H9 (cell line): ENCODE results near the gene CD79A. TPM values are rescaled to one million over a fixed set of nuclear protein-coding genes. Genes with fewer than 3 reads are reported as not detected.

Experiments
- DNase-seq: peaks from one replicate; pipeline ENCODE4 v3.0.0-alpha.2; 2017
- H2AFZ ChIP-seq: one replicate; pipeline ENCODE4 v1.6.1; 2013; ENCODE audit warnings: mild to moderate bottlenecking, low read length, control low read depth, moderate library complexity
- H2AK5ac ChIP-seq: 2 replicates; pipeline ENCODE4 v1.6.1; 2013; ENCODE audit warnings: low read length, control low read depth, mixed read lengths; ENCODE audit not compliant: insufficient read length
- H2BK120ac ChIP-seq: one replicate; pipeline ENCODE4 v1.6.1; 2013; ENCODE audit warnings: low read depth, mild to moderate bottlenecking, low read length, control low read depth, inconsistent platforms; ENCODE audit not compliant: poor library complexity, severe bottlenecking
- H2BK12ac ChIP-seq: 2 replicates; pipeline ENCODE4 v1.6.1; 2013; ENCODE audit warnings: low read length, control low read depth, mixed read lengths, low read depth; ENCODE audit not compliant: insufficient read length
- H2BK15ac ChIP-seq: 2 replicates; pipeline ENCODE4 v1.6.1; 2013; ENCODE audit warnings: low read depth, low read length, control low read depth
- H2BK20ac ChIP-seq: one replicate; pipeline ENCODE4 v1.6.1; 2013; ENCODE audit warnings: low read depth, mild to moderate bottlenecking, low read length, control low read depth, inconsistent platforms; ENCODE audit not compliant: poor library complexity, severe bottlenecking
- H2BK5ac ChIP-seq: 2 replicates; pipeline ENCODE4 v1.6.1; 2013; ENCODE audit warnings: low read length, control low read depth, mixed read lengths; ENCODE audit not compliant: insufficient read length
- H3K14ac ChIP-seq: 2 replicates; pipeline ENCODE4 v1.6.1; 2013; ENCODE audit warnings: low read length, control low read depth; ENCODE audit not compliant: insufficient read depth
- H3K18ac ChIP-seq: 2 replicates; pipeline ENCODE4 v1.6.1; 2013; ENCODE audit warnings: low read depth, mild to moderate bottlenecking, mixed read lengths, low read length, control low read depth; ENCODE audit not compliant: insufficient read length
- H3K23ac ChIP-seq: 2 replicates; pipeline ENCODE4 v1.6.1; 2013; ENCODE audit warnings: low read length, control low read depth, mixed read lengths, low read depth; ENCODE audit not compliant: insufficient read length
- H3K23me2 ChIP-seq: 2 replicates; pipeline ENCODE4 v1.6.1; 2013; ENCODE audit warnings: low read depth, mild to moderate bottlenecking, mixed read lengths, low read length, control low read depth; ENCODE audit not compliant: insufficient read length, poor library complexity, severe bottlenecking
- H3K27ac ChIP-seq: 2 replicates; pipeline ENCODE4 v1.5.1; 2013; ENCODE audit warnings: low read length, control low read depth, mixed read lengths, low read depth; ENCODE audit not compliant: insufficient read length
- H3K27me3 ChIP-seq: 2 replicates; pipeline ENCODE4 v1.6.1; 2013; ENCODE audit warnings: low read length, control low read depth, inconsistent platforms; ENCODE audit not compliant: insufficient read depth
- H3K4ac ChIP-seq: 2 replicates; pipeline ENCODE4 v1.6.1; 2013; ENCODE audit warnings: low read depth, mild to moderate bottlenecking, control low read depth, inconsistent platforms, low read length, moderate library complexity
- H3K4me1 ChIP-seq: 2 replicates; pipeline ENCODE4 v1.6.1; 2013; ENCODE audit warnings: low read length, control low read depth, inconsistent platforms; ENCODE audit not compliant: insufficient read depth
- H3K4me2 ChIP-seq: 2 replicates; pipeline ENCODE4 v1.6.1; 2013; ENCODE audit warnings: low read length, control low read depth, mixed read lengths; ENCODE audit not compliant: insufficient read length, insufficient read depth
- H3K56ac ChIP-seq: 2 replicates; pipeline ENCODE4 v1.6.1; 2013; ENCODE audit warnings: low read depth, mild to moderate bottlenecking, mixed read lengths, low read length, control low read depth; ENCODE audit not compliant: insufficient read length
- H3K79me1 ChIP-seq: 2 replicates; pipeline ENCODE4 v1.6.1; 2013; ENCODE audit warnings: low read depth, mild to moderate bottlenecking, moderate library complexity, low read length, control low read depth, inconsistent platforms; ENCODE audit not compliant: insufficient read depth, poor library complexity, severe bottlenecking
- H3K79me2 ChIP-seq: 2 replicates; pipeline ENCODE4 v1.6.1; 2013; ENCODE audit warnings: low read length, control low read depth, inconsistent platforms; ENCODE audit not compliant: insufficient read depth
- H3K9ac ChIP-seq: 2 replicates; pipeline ENCODE4 v1.6.1; 2013; ENCODE audit warnings: low read length, control low read depth, mixed read lengths; ENCODE audit not compliant: insufficient read length; ENCODE audit errors: extremely low read depth
- H3K9me3 ChIP-seq: one replicate; pipeline ENCODE4 v1.6.1; 2013; ENCODE audit warnings: low read depth, low read length, inconsistent platforms; ENCODE audit not compliant: control insufficient read depth
- H3T11ph ChIP-seq: one replicate; pipeline ENCODE4 v1.6.1; 2013; ENCODE audit warnings: mild to moderate bottlenecking, low read length, control low read depth, inconsistent platforms
- H4K20me1 ChIP-seq: one replicate; pipeline ENCODE4 v1.6.1; 2013; ENCODE audit not compliant: control insufficient read depth, insufficient read length, insufficient read depth
- H4K5ac ChIP-seq: 2 replicates; pipeline ENCODE4 v1.6.1; 2013; ENCODE audit warnings: low read depth, mild to moderate bottlenecking, mixed read lengths, low read length, control low read depth; ENCODE audit not compliant: insufficient read length
- H4K8ac ChIP-seq: replicated peaks from 2 replicates; pipeline ENCODE4 v1.6.1; 2013; ENCODE audit warnings: low read length, control low read depth, mixed read lengths, low read depth; ENCODE audit not compliant: insufficient read length
- H4K91ac ChIP-seq: 2 replicates; pipeline ENCODE4 v1.6.1; 2013; ENCODE audit warnings: low read depth, mild to moderate bottlenecking, moderate library complexity, mixed read lengths, low read length, control low read depth; ENCODE audit not compliant: insufficient read length
- H3K27ac Mint-ChIP-seq, 3 experiments: 2 replicates in 2 of 3; 3 replicates in 1 of 3; pipeline ENCODE4 v1.8.0; 2020 to 2021; ENCODE audit warnings: mixed read lengths in 3 of 3, mild to moderate bottlenecking in 1 of 3, moderate library complexity in 1 of 3
- H3K27me3 Mint-ChIP-seq: 2 replicates; pipeline ENCODE4 v1.8.0; 2021; ENCODE audit warnings: low read depth, mild to moderate bottlenecking, moderate library complexity, mixed read lengths
- H3K36me3 Mint-ChIP-seq, 3 experiments: 2 replicates in 2 of 3; 3 replicates in 1 of 3; pipeline ENCODE4 v1.8.0; 2020 to 2021; ENCODE audit warnings: low read depth in 3 of 3, mixed read lengths in 3 of 3; ENCODE audit not compliant: insufficient read depth in 1 of 3
- H3K4me1 Mint-ChIP-seq, 2 experiments: 2 replicates each; pipeline ENCODE4 v1.8.0; 2020; ENCODE audit warnings: mixed read lengths in 2 of 2
- H3K4me3 Mint-ChIP-seq, 2 experiments: 2 replicates in 1 of 2; 3 replicates in 1 of 2; pipeline ENCODE4 v1.8.0; 2020 to 2021; ENCODE audit warnings: mild to moderate bottlenecking in 2 of 2, mixed read lengths in 2 of 2, moderate library complexity in 1 of 2
- H3K9me3 Mint-ChIP-seq, 2 experiments: 2 replicates in 1 of 2; 3 replicates in 1 of 2; pipeline ENCODE4 v1.8.0; 2020; ENCODE audit warnings: mild to moderate bottlenecking in 2 of 2, mixed read lengths in 2 of 2, moderate library complexity in 1 of 2
- CTCF ChIP-seq: fragments of 200-600 bp; sonication (generic); conservative IDR thresholded peaks from 3 replicates; pipeline ENCODE4 v1.8.0; 2021; ENCODE audit warnings: antibody characterized with exemption, mild to moderate bottlenecking
- WGBS: extraction: QIAGEN DNeasy Blood & Tissue Kit; methylation state at CpG from one replicate; pipeline ENCODE4 v1.1.7; 2013; ENCODE audit warnings: missing lambda C conversion rate, low lambda C conversion rate, mixed read lengths; ENCODE audit not compliant: insufficient read length; ENCODE audit errors: extremely low coverage; 5-methylcytosine and 5-hydroxymethylcytosine counted together
- total RNA-seq: library from RNA; stranded (reverse); gene quantifications from 2 replicates; pipeline ENCODE4 v1.2.1, GENCODE V29; 2021

The CD79A gene
- total RNA-seq, 1 experiment from 2014 or later = 0.22 TPM

DNA sequence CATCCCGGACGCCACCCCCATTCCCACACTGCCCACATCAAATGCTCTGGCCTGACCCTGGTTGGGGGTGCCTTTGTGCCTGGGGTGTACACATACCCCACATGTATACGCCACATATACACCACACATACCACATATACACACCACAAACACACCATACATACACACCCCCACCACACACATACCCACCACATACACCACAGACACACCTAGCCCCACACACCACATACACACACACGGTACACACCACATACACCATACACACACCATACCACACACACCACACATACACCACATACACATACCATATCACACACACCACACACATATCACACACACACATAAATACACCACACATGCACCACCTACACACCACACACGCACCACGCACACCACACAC, 41.0 kb downstream of the CD79A start:
- Histone ChIP-seq H4K20me1 (peaks cover 5% of the 10 kb centered on the region), H3K56ac (no peak overlapping the region), H3K27me3 (peaks cover 93% of the 10 kb centered on the region), H3K9ac (no peak overlapping the region), H3T11ph (no peak overlapping the region), H2BK5ac (no peak overlapping the region), H2AK5ac (no peak overlapping the region), H3K23me2 (peaks cover 2% of the 10 kb centered on the region), H2BK20ac (no peak overlapping the region), H3K4me1 (no peaks in the 10 kb centered on the region; the same call in 1 of the 2 replicates), H4K8ac (no peak overlapping the region), H2BK15ac (no peak overlapping the region), H4K91ac (no peak overlapping the region), H3K4ac (no peak overlapping the region), H3K27ac (no peak overlapping the region), H2AFZ (no peak overlapping the region), H3K9me3 (no peaks in the 10 kb centered on the region), H3K79me2 (no peaks in the 10 kb centered on the region), H2BK120ac (no peak overlapping the region), H2BK12ac (no peak overlapping the region), H3K79me1 (no peaks in the 10 kb centered on the region), H3K14ac (no peak overlapping the region), H3K23ac (no peak overlapping the region), H4K5ac (no peak overlapping the region), H3K4me2 (no peak overlapping the region), H3K18ac (no peak overlapping the region)
- Mint-ChIP-seq H3K4me3 (no peak overlapping the region), H3K27ac (no peak overlapping the region), H3K36me3 (no peaks in the 10 kb centered on the region), H3K4me1 (peaks cover 0 to 14% of the 10 kb centered on the region in 2 experiments; a peak in 2 of 4 replicates), H3K27me3 (peaks cover 12% of the 10 kb centered on the region), H3K9me3 (no peaks in the 10 kb centered on the region)
- no peak for DNase-seq
- 100% methylated on average over 3 of the region's 6 CpGs for WGBS
- TF ChIP-seq CTCF = no peak
